Skeletal muscle tissue (tissue), 4 donors: Measurements from ENCODE around the gene UPK3BL1. TPM values are rescaled to one million over a fixed set of nuclear protein-coding genes. Genes with fewer than 3 reads are reported as not detected.
"Not testable (repeated sequence)": the region's sequence is repeated elsewhere in the genome, so short reads cannot be mapped to it uniquely, and the experiment has no call there.

Source experiments
- H3K27ac ChIP-seq: one replicate; pipeline ENCODE4 v1.7.0; 2013; ENCODE audit warnings: mild to moderate bottlenecking, low read depth, low read length, inconsistent platforms
- H3K27me3 ChIP-seq, 3 donors: one replicate each; pipeline ENCODE4 v1.7.0; 2013; ENCODE audit warnings: low read length in 3 of 3; ENCODE audit not compliant: control insufficient read depth in 3 of 3, insufficient read depth in 3 of 3
- H3K36me3 ChIP-seq, 3 donors: one replicate each; pipeline ENCODE4 v1.7.0; 2013; ENCODE audit warnings: low read length in 3 of 3; ENCODE audit not compliant: control insufficient read depth in 3 of 3, insufficient read depth in 3 of 3
- H3K4me1 ChIP-seq, 3 donors: one replicate each; pipeline ENCODE4 v1.7.0; 2013; ENCODE audit warnings: low read length in 3 of 3, mild to moderate bottlenecking in 3 of 3; ENCODE audit not compliant: control insufficient read depth in 3 of 3, insufficient read depth in 3 of 3
- H3K4me3 ChIP-seq, 3 donors: one replicate each; pipeline ENCODE4 v1.7.0; 2013; ENCODE audit warnings: low read length in 3 of 3
- H3K9ac ChIP-seq, 3 donors: one replicate each; pipeline ENCODE4 v1.7.0; 2013; ENCODE audit warnings: low read length in 3 of 3, mild to moderate bottlenecking in 3 of 3, moderate library complexity in 2 of 3, low read depth in 1 of 3
- H3K9me3 ChIP-seq, 3 donors: one replicate each; pipeline ENCODE4 v1.7.0; 2013; ENCODE audit warnings: low read length in 3 of 3; ENCODE audit not compliant: control insufficient read depth in 3 of 3
- total RNA-seq: library from RNA; depleted of rRNA; stranded (reverse); fragments of >200 nt; gene quantifications from one replicate; pipeline ENCODE4 v1.2.3, GENCODE V29; 2014
- donor health status: Osteomylitis.

Gene UPK3BL1, protein sequence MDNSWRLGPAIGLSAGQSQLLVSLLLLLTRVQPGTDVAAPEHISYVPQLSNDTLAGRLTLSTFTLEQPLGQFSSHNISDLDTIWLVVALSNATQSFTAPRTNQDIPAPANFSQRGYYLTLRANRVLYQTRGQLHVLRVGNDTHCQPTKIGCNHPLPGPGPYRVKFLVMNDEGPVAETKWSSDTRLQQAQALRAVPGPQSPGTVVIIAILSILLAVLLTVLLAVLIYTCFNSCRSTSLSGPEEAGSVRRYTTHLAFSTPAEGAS
- total RNA-seq, result 7.3 TPM

DNA sequence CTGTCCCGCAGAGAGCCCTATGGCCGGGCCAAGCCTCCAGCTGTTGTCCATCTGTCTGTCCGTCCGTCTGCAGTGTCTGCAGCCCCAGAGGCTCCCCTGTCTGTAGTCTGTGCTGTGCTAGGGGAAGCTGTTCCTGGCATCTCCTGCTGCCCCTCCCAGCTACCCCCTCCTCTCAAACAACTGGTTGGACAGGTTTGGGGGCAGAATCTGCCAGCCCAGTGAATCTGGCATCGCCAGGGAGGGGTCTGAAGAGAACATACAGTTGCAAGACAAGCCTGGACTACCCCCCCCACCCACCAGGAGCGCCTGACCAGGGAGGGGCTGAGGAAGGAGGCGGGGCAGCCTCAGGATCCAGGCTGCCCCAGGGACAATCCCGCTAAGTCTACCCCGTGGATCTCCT is at the start of gene UPK3BL1:
Gene UPK3BL1 (minus strand): TSS at position 101 of the 400 bp plus-strand sequence. CDS start 50 bp downstream, at position 51.
- not testable (repeated sequence) for H3K9me3 ChIP-seq, H3K9ac ChIP-seq, H3K4me1 ChIP-seq, H3K27me3 ChIP-seq, H3K4me3 ChIP-seq, H3K36me3 ChIP-seq, H3K27ac ChIP-seq

DNA sequence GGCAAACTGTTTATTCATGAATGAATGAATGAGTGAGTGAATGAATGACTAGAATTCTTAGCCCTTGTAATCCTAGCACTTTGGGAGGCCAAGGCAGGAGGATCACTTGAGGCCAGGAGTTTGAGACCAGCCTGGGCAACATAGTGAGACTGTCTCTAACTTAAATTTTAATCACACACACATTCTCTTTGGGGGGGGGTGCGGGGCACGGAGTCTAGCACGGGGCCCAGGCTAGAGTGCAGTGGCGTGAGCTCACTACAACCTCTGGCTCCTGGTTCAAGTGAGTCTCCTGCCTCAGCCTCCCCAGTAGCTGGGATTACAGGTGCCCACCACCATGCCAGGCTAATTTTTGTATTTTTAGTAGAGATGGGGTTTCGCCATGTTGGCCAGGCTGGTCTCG is 48.0 kb upstream of the UPK3BL1 start:
- H3K27me3 ChIP-seq, H3K9ac ChIP-seq, H3K4me1 ChIP-seq: not testable (repeated sequence)

DNA sequence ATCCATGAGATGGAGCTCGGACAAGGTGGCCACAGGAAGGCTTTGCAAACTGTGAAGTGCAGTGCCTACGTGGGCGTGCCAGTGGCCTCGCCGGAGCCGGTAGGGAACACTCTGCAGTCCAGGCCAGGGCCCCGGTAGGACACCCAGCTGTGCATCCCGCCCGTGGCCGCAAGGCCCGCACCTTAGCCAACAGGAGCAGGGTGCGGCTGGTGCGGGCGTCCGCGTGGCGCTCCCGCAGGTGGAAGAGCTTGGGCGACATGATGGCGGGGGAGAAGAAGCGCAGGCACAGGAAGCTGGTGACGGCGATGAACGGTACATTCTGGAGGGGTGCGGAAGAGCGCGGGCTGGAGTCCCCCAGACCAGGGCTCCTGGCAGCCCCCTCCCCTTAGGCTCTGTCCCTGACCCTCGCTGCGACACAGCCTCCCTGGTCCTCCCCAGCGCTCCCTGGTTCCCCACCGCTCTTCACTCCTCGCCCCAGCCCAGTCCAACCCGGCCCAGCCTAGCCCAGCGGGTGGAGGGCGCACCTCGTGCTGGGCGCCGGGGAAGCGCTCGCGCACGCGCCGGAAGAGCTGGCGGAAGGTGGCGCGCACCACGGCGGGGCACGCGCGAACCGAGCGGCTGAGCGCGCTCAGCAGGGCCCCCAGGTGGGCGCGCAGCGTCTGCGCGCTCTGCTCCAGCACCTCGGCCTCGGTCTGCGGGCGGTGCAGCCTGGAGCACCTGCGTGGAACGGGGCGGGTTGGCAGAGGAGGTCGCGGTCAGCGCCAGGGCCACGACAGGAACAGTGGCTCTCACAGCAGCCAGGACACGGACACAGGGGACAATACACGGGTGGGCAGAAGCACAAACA is 47.1 kb upstream of the UPK3BL1 start:
- H3K9me3 ChIP-seq, H3K27me3 ChIP-seq, H3K36me3 ChIP-seq, H3K4me1 ChIP-seq, H3K4me3 ChIP-seq, H3K9ac ChIP-seq, H3K27ac ChIP-seq: not testable (repeated sequence)

More for the DNA sequence above, 48.0 kb upstream of the UPK3BL1 start:
- not testable (repeated sequence) for H3K36me3 ChIP-seq, H3K4me3 ChIP-seq, H3K9me3 ChIP-seq, H3K27ac ChIP-seq

DNA sequence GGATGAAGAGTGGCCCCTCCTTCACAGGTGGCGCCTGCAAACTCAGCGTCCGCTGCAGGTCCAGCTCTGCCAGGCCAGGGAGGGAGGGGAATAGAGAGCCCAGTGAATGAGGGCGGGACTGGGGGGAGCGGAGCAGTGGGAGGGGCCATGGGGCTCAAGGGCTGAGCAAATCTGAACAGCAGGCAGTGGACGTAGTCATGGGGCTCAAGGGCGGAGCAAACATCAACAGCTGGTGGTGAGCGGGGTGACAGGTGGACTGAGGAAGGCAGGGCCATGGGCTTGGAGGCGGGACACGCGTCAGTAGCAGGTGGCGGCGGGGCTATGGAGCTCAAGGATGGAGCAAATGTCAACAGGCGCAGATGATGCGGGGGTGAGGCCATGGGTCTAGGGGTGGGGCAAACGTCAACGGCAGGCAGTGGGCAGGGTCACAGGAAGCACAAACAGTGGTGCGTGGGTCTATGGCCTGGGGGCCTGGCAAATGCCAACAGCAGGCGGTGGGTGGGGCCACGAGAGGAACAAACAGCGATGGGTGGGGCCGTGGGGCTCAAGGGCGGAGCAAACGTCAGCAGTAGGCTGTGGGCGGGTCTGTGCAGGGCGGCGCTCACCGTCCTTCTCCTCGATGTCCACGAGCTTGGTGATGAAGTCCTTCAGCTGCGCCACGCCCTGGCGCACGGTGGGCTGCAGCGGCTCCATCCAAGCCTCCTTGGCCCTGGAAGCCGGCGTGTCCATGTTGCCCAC is 45.9 kb upstream of the UPK3BL1 start:
- H3K27me3 ChIP-seq, H3K4me3 ChIP-seq, H3K9ac ChIP-seq, H3K9me3 ChIP-seq, H3K27ac ChIP-seq, H3K4me1 ChIP-seq, H3K36me3 ChIP-seq: not testable (repeated sequence)

DNA sequence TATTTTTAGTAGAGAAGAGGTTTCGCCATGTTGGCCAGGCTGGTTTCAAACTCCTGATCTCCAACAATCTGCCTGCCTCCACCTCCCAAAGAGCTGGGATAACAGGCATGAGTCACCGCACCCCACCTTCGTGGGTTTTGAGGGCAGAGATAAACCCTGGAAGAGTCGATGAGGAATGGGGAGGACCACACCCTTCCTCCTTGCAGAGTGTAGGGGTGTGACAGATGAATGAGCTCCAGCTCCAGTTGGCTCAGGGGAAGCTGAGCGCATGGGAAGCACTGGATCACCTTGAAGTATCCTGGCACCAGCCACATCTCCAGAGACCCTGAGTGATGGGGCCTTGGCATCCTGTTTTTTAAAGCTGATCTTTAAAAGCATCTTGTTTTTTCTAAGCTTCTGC is 40.0 kb upstream of the UPK3BL1 start:
- not testable (repeated sequence) for H3K9ac ChIP-seq, H3K4me1 ChIP-seq, H3K27ac ChIP-seq, H3K9me3 ChIP-seq, H3K27me3 ChIP-seq, H3K36me3 ChIP-seq, H3K4me3 ChIP-seq

DNA sequence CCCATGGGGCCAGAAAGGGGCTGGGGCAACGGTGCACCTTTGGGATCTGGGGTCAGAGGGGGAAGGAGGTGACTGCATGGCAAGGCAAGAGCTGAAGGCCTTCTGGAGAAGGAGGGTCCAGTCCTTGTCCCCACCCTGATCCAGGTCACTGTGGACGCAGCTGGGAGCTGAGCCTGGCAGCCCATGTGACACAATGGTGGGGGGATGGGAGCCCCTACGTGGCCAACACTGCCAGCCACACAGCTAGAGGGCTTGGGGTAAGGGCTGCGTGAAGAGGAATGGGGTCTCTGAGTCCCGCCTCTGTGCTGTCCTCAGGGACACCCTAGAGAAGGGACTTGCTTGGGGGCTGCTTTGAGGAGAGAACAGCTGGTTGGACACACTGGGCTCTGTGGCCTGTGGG is 38.2 kb upstream of the UPK3BL1 start:
- not testable (repeated sequence) for H3K27me3 ChIP-seq, H3K9ac ChIP-seq, H3K36me3 ChIP-seq, H3K4me1 ChIP-seq, H3K9me3 ChIP-seq, H3K4me3 ChIP-seq, H3K27ac ChIP-seq

DNA sequence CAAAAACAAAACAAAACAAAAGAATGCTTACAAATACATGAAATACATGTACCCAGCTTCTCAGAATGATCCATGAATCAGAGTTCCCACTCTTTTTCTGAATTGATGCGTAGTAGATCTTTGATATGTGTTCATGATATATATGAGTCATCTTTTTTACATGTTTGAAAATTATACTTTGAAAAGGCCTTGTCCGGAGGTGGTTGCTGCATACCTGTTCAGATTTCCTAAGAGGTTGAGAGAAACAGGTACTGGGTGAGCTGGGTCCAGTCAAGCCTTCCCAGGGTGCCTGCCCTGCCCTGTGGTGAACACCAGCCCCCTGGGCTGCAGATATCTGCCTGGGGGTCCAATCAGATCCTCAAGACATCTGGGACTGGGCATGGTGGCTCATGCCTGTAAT is 33.0 kb upstream of the UPK3BL1 start:
- not testable (repeated sequence) for H3K4me1 ChIP-seq, H3K36me3 ChIP-seq, H3K4me3 ChIP-seq, H3K27ac ChIP-seq, H3K9ac ChIP-seq, H3K27me3 ChIP-seq, H3K9me3 ChIP-seq

DNA sequence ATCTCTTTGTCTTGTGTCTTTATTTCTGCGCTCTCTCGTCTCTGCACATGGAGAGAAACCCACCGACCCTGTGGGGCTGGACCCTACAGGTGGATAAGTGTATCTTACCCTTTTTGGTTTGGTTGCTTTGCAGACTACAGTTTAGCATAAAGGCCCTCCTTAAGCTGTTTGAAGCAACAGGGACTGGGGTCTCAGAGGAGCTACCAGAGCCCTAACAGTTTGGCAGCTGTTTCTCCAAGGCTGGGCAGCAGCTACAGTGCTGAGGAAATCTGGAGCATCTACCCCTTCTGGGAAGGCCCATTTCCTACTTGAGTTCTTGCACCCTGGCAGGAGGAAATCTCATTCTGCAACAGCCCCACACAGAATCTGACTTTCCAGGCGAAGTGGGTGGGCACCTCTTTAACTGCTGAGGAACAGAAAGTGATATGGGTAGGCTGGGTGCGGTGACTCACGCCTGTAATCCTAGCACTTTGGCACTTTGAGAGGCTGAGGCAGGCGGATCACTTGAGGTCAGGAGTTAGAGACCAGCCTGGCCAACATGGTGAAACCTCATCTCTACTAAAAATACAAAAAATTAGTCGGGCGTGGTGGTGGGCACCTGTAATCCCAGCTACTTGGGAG is 31.0 kb upstream of the UPK3BL1 start:
- H3K4me1 ChIP-seq, H3K27me3 ChIP-seq, H3K9me3 ChIP-seq, H3K9ac ChIP-seq, H3K27ac ChIP-seq, H3K36me3 ChIP-seq, H3K4me3 ChIP-seq: not testable (repeated sequence)

DNA sequence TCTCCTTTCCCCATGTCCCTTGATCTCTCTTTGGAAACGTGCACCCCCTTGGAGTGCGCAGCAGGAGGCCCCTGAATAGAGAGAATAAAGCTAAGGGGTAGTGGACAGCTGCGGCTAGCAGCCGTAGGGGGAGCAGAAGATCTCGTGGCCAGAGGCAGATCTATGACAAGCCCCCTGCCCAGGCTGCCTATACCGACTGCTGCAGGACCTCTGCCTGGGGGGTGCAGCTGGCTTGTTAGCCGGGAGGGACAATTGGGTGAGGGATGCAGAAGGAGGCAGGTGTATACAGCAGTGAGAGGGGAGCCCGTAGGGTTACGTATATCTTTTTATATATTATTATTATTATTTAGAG is 29.3 kb upstream of the UPK3BL1 start:
- not testable (repeated sequence) for H3K36me3 ChIP-seq, H3K27me3 ChIP-seq, H3K9ac ChIP-seq, H3K9me3 ChIP-seq, H3K27ac ChIP-seq, H3K4me3 ChIP-seq, H3K4me1 ChIP-seq
